ENCODE results near the gene SPATA31D4.

DNA sequence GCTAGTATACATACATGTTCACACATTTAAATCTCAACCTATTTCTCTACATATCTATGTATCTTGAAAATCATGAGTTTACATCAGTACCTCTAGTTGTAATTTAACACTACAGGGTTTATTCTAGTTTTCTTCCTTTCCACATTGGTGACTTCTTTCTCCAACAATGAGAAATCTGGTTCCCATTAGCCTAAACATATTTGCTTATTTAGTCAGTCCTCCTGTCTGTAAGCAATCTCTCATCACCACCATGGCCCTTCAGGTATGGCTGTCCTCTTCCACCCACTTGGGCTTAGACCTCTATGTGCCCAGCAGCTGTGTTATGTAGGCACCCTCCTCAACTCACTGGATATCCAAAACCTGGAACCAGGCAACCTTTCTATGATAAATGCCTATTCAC lies 52.3 kb downstream of the SPATA31D4 start:
- TF ChIP-seq, protein P1, sequence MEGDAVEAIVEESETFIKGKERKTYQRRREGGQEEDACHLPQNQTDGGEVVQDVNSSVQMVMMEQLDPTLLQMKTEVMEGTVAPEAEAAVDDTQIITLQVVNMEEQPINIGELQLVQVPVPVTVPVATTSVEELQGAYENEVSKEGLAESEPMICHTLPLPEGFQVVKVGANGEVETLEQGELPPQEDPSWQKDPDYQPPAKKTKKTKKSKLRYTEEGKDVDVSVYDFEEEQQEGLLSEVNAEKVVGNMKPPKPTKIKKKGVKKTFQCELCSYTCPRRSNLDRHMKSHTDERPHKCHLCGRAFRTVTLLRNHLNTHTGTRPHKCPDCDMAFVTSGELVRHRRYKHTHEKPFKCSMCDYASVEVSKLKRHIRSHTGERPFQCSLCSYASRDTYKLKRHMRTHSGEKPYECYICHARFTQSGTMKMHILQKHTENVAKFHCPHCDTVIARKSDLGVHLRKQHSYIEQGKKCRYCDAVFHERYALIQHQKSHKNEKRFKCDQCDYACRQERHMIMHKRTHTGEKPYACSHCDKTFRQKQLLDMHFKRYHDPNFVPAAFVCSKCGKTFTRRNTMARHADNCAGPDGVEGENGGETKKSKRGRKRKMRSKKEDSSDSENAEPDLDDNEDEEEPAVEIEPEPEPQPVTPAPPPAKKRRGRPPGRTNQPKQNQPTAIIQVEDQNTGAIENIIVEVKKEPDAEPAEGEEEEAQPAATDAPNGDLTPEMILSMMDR (IDR thresholded peaks at IDR 0.05; ENCODE audit: insufficient read depth, low read length, poor library complexity, severe bottlenecking) = no peak
- TF ChIP-seq EZH2phosphoT487 (conservative IDR thresholded peaks at IDR 0.05; ENCODE audit: low read length) = no peak

Data from SU-DHL-6 (cell line).